ENCODE data around the gene URAD.

Gene URAD

GRCh38 chr13:27962982-27963381 is 25.5 kb downstream of the URAD start:
- no peak for TF ChIP-seq CTCF (IDR thresholded peaks at IDR 0.05)

GRCh38 chr13:27962128-27962841 is 26.2 kb downstream of the URAD start:
- no peak for TF ChIP-seq CTCF (IDR thresholded peaks at IDR 0.05)

- no peak for TF ChIP-seq CTCF (IDR thresholded peaks at IDR 0.05)
Observed at GRCh38 chr13:27961227-27962085, 27.0 kb downstream of the URAD start.

GRCh38 chr13:27960362-27961226 is 27.9 kb downstream of the URAD start:
- no peak for TF ChIP-seq CTCF (IDR thresholded peaks at IDR 0.05)

- TF ChIP-seq CTCF (IDR thresholded peaks at IDR 0.05), result no peak
Observed at GRCh38 chr13:27959976-27960361, 28.5 kb downstream of the URAD start.

GRCh38 chr13:27956576-27957300 is 31.8 kb downstream of the URAD start:
- no peak for TF ChIP-seq CTCF (IDR thresholded peaks at IDR 0.05)
